SU-DHL-6 (cell line): Measurements from ENCODE around the gene CA5A.

ENCODE experiments used
- H2AFZ ChIP-seq: fragments of 200-600 bp; sonication (generic); 2 replicates; pipeline ENCODE4 v1.6.1; 2014; ENCODE audit warnings: low read depth, mild to moderate bottlenecking, moderate library complexity, mixed read lengths, antibody characterized with exemption, low read length; ENCODE audit not compliant: severe bottlenecking
- H3F3A ChIP-seq: fragments of 200-600 bp; shearing (Covaris generic); 2 replicates; pipeline ENCODE4 v1.6.0; 2016; ENCODE audit warnings: antibody characterized with exemption, mild to moderate bottlenecking; ENCODE audit not compliant: insufficient read depth
- H3K27ac ChIP-seq: fragments of 200-600 bp; sonication (generic); 2 replicates; pipeline ENCODE4 v1.5.1; 2016; ENCODE audit warnings: low read depth, mild to moderate bottlenecking, low read length, moderate library complexity, mixed read lengths
- H3K27me3 ChIP-seq: fragments of 200-600 bp; sonication (generic), shearing (Covaris generic); 2 replicates; pipeline ENCODE4 v1.6.0; 2014; ENCODE audit warnings: mild to moderate bottlenecking, low read length
- H3K36me3 ChIP-seq: fragments of 200-600 bp; sonication (generic); 2 replicates; pipeline ENCODE4 v1.6.1; 2014; ENCODE audit warnings: mild to moderate bottlenecking, low read length, mixed read lengths
- H3K4me2 ChIP-seq: fragments of 300-600, 200-600 bp; shearing (Covaris generic), sonication (generic); 2 replicates; pipeline ENCODE4 v1.6.0; 2014; ENCODE audit warnings: low read length, low read depth, mild to moderate bottlenecking; ENCODE audit not compliant: poor library complexity, severe bottlenecking
- H3K4me3 ChIP-seq: fragments of 200-600 bp; sonication (generic); 2 replicates; pipeline ENCODE4 v1.5.1; 2014; ENCODE audit warnings: antibody characterized with exemption, low read length, mild to moderate bottlenecking, mixed read lengths; ENCODE audit not compliant: insufficient read depth, poor library complexity, severe bottlenecking
- H3K79me2 ChIP-seq: fragments of 200-600 bp; sonication (generic); 2 replicates; pipeline ENCODE4 v1.6.1; 2014; ENCODE audit warnings: mild to moderate bottlenecking, low read length, moderate library complexity; ENCODE audit not compliant: insufficient read depth
- H3K9ac ChIP-seq: fragments of 200-600 bp; sonication (generic); 2 replicates; pipeline ENCODE4 v1.7.0; 2014; ENCODE audit warnings: mild to moderate bottlenecking, low read length
- H3K9me2 ChIP-seq: fragments of 200-600 bp; sonication (generic); replicated peaks from 2 replicates; pipeline ENCODE4 v1.6.1; 2014; ENCODE audit warnings: low read length; ENCODE audit not compliant: insufficient read depth
- H3K9me3 ChIP-seq: fragments of 200-600 bp; sonication (generic); 2 replicates; pipeline ENCODE4 v1.6.1; 2014; ENCODE audit warnings: low read length, mixed read lengths; ENCODE audit not compliant: insufficient read depth
- H4K20me1 ChIP-seq: fragments of 200-600 bp; sonication (generic); 2 replicates; pipeline ENCODE4 v1.6.1; 2014; ENCODE audit warnings: low read depth, mild to moderate bottlenecking, antibody characterized with exemption, low read length, moderate library complexity, mixed read lengths
- CTCF ChIP-seq: fragments of 200-600 bp; sonication (generic); IDR thresholded peaks from one replicate; pipeline ENCODE4 v1.5.1; 2017; ENCODE audit warnings: antibody characterized with exemption, mild to moderate bottlenecking, low read length, moderate library complexity; ENCODE audit not compliant: insufficient read depth, poor library complexity, severe bottlenecking
- EZH2phosphoT487 ChIP-seq: fragments of 200-600 bp; sonication (generic), shearing (Covaris generic); conservative IDR thresholded peaks from 2 replicates; pipeline ENCODE4 v1.6.1; 2018; ENCODE audit warnings: mild to moderate bottlenecking, antibody characterized with exemption, low read length, moderate library complexity, mixed read lengths

The CA5A gene

DNA sequence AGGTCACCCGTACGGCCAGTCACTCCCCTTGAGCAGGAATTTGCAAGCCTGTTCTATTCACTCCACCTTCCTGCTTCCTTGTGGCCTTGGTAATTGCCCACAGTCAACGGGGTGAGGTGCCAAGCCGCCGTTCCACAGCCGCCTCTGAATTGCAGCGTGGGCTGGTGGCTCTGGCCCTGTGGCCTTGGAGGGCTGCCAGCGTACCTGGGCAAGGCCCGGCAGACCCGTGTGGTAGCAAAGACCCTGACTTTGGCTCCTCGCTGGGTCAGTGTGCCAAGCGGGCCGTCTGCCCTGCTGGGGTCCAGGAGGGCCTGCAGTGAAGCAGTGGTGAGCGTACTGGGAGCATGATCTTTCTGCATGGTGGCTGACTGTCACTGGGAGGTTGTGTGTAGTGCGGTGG, 18.5 kb upstream of the CA5A start:
- Histone ChIP-seq H3K9ac (no peak overlapping the region), H3K79me2 (peaks cover 79% of the 10 kb centered on the region), H3K27me3 (no peaks in the 10 kb centered on the region), H3K4me2 (no peak overlapping the region), H3K27ac (no peak overlapping the region), H3K9me2 (no peaks in the 10 kb centered on the region), H3K9me3 (no peaks in the 10 kb centered on the region), H2AFZ (no peak overlapping the region), H4K20me1 (no peaks in the 10 kb centered on the region), H3K4me3 (no peak overlapping the region), H3F3A (no peaks in the 10 kb centered on the region), H3K36me3 (peaks cover 2% of the 10 kb centered on the region; the same call in 1 of the 2 replicates)
- TF ChIP-seq EZH2phosphoT487 (no peak), CTCF (no peak)

DNA sequence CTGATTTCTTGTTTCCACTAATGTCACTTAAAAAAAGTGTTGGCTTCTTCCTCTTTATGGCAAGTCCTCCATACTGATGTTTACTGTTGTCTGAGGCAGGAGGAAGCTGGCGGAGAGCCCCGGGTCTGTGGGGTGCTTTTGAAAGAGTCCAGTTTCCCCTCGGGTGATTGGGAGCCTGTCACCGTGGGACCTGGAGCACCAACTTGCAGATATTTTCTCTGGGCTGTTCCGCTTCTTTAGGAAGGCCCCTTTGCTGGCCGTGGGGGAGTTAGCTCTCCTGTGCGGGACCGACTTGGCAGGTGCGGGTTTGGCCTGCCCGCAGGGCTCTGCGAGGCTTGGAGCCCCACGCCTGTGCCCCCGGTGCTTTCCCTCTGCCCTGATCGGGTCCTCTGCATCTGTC, 18.0 kb upstream of the CA5A start:
- Histone ChIP-seq H3K4me2 (no peak overlapping the region), H3K9ac (no peak overlapping the region), H3K9me2 (no peaks in the 10 kb centered on the region)

DNA sequence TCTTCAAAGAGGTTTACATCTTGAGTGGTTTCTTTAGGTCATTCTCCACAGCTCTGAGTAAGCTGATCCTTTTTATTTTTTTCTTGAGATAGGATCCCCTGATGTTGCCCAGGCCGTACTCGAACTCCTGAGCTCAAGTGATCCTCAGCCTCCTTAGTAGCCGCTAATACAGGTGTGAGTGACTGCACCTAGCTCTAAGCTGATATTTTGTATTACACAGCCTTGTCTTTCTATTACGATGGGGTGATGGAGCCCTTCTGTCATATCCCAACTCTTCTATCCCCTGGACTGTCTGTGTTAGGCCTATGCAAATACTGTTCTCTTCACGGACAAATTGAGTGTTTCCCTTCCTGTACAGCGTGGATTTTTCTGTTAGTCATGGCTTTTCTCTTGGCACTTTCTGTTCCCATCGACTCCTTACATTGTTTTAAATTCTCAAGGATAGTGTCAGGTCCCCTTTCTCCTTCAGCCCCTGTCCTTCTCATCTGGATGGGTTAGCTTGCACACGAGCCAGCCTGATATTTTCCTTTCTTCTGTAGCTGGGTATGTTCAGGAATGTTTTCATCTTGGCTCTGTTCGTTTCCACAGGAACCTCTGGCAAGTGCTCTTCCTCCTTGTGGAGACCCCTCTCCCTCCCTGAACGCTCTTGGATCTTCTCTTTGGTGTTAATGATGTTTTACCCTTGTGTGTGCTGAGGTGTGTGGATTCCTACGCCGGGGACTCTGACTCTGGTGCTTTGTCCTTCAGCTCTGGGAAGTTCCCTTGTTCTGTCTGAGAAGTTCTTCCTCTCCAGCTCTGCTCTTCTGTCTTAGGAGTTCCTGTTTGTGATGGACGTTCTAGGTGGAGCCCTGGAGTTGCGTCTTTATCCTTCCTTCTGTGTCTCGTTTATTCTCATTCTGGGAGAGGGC, 17.2 kb upstream of the CA5A start:
- H3K4me3 ChIP-seq: no peak overlapping the region
- H3F3A ChIP-seq: 0 out of 2 replicates have a peak, but pooled peaks cover 3% of the 10 kb centered on the region
- H3K9me2 ChIP-seq: no peaks in the 10 kb centered on the region
- no peak overlapping the region for H3K27ac ChIP-seq
- H3K36me3 ChIP-seq: peaks cover 2% of the 10 kb centered on the region; the same call in 1 of the 2 replicates
- H3K27me3 ChIP-seq: no peaks in the 10 kb centered on the region
- H3K9me3 ChIP-seq: no peaks in the 10 kb centered on the region
- H2AFZ ChIP-seq: no peak overlapping the region
- H4K20me1 ChIP-seq: no peaks in the 10 kb centered on the region
- H3K4me2 ChIP-seq: peak overlapping the region; percentile 81
- no peak for TF ChIP-seq CTCF
- TF ChIP-seq EZH2phosphoT487: no peak
- H3K9ac ChIP-seq: peak overlapping the region; percentile 7; the same call in 1 of the 2 replicates
- peaks cover 69% of the 10 kb centered on the region for H3K79me2 ChIP-seq

More for the DNA sequence above, 18.0 kb upstream of the CA5A start:
- no peaks in the 10 kb centered on the region for H3K9me3 ChIP-seq
- H3K27ac ChIP-seq: no peak overlapping the region
- H4K20me1 ChIP-seq: no peaks in the 10 kb centered on the region
- no peak overlapping the region for H3K4me3 ChIP-seq
- no peak overlapping the region for H2AFZ ChIP-seq
- H3K36me3 ChIP-seq: peaks cover 2% of the 10 kb centered on the region; the same call in 1 of the 2 replicates
- TF ChIP-seq CTCF: no peak
- no peak for TF ChIP-seq EZH2phosphoT487
- H3K79me2 ChIP-seq: peaks cover 74% of the 10 kb centered on the region
- H3F3A ChIP-seq: no peaks in the 10 kb centered on the region
- no peaks in the 10 kb centered on the region for H3K27me3 ChIP-seq
